ENCODE measurements around the gene DGKD.

DNA sequence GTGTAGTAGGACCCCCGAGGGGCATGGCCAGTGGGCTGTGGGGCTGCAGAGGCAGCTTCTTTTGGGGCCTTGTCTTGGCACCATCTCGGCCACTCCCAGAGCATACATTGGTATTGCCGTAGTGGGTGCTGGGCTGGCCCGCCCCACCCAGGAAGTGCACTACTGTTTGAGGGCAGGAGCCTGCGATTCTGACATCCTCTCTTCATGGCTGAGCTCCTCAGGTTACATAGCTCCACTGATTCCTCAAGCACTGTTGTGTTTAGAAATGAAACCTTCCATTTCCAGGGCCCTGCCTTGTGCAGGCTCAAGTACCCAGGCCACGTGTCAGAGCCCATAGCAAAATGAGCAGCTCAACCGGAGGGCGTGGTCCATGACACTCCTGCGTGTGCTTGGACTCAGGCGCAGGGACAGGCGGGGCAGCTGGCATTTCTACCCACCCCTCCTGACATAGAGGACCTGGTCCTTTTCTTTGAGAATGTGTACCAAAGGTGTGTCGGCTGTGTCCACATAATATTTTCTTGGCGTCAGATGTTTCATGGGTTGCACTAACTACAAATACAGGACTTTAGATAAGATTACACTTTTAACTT, 67.9 kb downstream of the DGKD start:
- TF ChIP-seq POLR2AphosphoS5 (IDR thresholded peaks at IDR 0.05) = no peak
- TF ChIP-seq, protein P1, sequence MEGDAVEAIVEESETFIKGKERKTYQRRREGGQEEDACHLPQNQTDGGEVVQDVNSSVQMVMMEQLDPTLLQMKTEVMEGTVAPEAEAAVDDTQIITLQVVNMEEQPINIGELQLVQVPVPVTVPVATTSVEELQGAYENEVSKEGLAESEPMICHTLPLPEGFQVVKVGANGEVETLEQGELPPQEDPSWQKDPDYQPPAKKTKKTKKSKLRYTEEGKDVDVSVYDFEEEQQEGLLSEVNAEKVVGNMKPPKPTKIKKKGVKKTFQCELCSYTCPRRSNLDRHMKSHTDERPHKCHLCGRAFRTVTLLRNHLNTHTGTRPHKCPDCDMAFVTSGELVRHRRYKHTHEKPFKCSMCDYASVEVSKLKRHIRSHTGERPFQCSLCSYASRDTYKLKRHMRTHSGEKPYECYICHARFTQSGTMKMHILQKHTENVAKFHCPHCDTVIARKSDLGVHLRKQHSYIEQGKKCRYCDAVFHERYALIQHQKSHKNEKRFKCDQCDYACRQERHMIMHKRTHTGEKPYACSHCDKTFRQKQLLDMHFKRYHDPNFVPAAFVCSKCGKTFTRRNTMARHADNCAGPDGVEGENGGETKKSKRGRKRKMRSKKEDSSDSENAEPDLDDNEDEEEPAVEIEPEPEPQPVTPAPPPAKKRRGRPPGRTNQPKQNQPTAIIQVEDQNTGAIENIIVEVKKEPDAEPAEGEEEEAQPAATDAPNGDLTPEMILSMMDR (IDR thresholded peaks at IDR 0.05) = no peak

All from gastroesophageal sphincter (tissue), 3 donors.